ENCODE data around the gene SUCLG2. TPM values are rescaled to one million over a fixed set of nuclear protein-coding genes. Genes with fewer than 3 reads are reported as not detected.

The SUCLG2 gene
- total and polyA plus RNA-seq, 9 donors, result 24.8 to 75.2 (median 40.1) TPM

GRCh38 chr3:67644827-67645226 lies 9.6 kb downstream of the SUCLG2 start:
- Histone ChIP-seq H3K4me3 (no peak overlapping the region), H3K27ac (no peak overlapping the region), H3K4me1 (ENCODE audit: insufficient read depth) (peaks cover 1% of the 10 kb centered on the region), H3K9me3 (no peaks in the 10 kb centered on the region), H3K27me3 (no peaks in the 10 kb centered on the region), H3K36me3 (no peaks in the 10 kb centered on the region)
- intact Hi-C loops (cut with DNase I), result no loop called here
- 96 to 100% (median 98%) methylated on average over 1 of the region's 1 CpG for WGBS, 3 donors
- TF ChIP-seq POLR2A (IDR thresholded peaks at IDR 0.05) (no peak), EP300 (IDR thresholded peaks at IDR 0.05) (no peak), CTCF (IDR thresholded peaks at IDR 0.05) (no peak)
- DNase-seq, result no peak

GRCh38 chr3:67642734-67643133 lies 11.7 kb downstream of the SUCLG2 start:
- DNase-seq, result no peak
- no peak for TF ChIP-seq CTCF (IDR thresholded peaks at IDR 0.05)
- TF ChIP-seq POLR2A (IDR thresholded peaks at IDR 0.05), result no peak
- TF ChIP-seq EP300 (IDR thresholded peaks at IDR 0.05), result no peak
- H3K27me3 ChIP-seq, result no peaks in the 10 kb centered on the region
- H3K36me3 ChIP-seq, result no peaks in the 10 kb centered on the region
- intact Hi-C loops (cut with DNase I), result no loop called here
- no peaks in the 10 kb centered on the region for H3K9me3 ChIP-seq
- no peaks in the 10 kb centered on the region for H3K4me1 ChIP-seq (ENCODE audit: insufficient read depth)
- no peak overlapping the region for H3K4me3 ChIP-seq
- no peak overlapping the region for H3K27ac ChIP-seq
- WGBS, 3 donors, result 0 to 96% (median 92%) methylated on average over 1 of the region's 1 CpG

- H3K36me3 ChIP-seq, result no peaks in the 10 kb centered on the region
- no peaks in the 10 kb centered on the region for H3K27me3 ChIP-seq
- no peak for DNase-seq
- WGBS, 3 donors, result 90 to 95% (median 92%) methylated on average over 4 of the region's 4 CpGs
- no peaks in the 10 kb centered on the region for H3K9me3 ChIP-seq
- no peak for TF ChIP-seq POLR2A (IDR thresholded peaks at IDR 0.05)
- no peak for TF ChIP-seq CTCF (IDR thresholded peaks at IDR 0.05)
- TF ChIP-seq EP300 (IDR thresholded peaks at IDR 0.05), result no peak
- no peak overlapping the region for H3K27ac ChIP-seq
- H3K4me3 ChIP-seq, result no peak overlapping the region
- no peaks in the 10 kb centered on the region for H3K4me1 ChIP-seq (ENCODE audit: insufficient read depth)
- intact Hi-C loops (cut with DNase I), result no loop called here
These were observed 12.2 kb downstream of the SUCLG2 start for GRCh38 chr3:67642190-67642589.

GRCh38 chr3:67641451-67641850 lies 13.0 kb downstream of the SUCLG2 start:
- TF ChIP-seq EP300 (IDR thresholded peaks at IDR 0.05), result no peak
- no peak overlapping the region for H3K27ac ChIP-seq
- H3K27me3 ChIP-seq, result no peaks in the 10 kb centered on the region
- H3K36me3 ChIP-seq, result no peaks in the 10 kb centered on the region
- no peaks in the 10 kb centered on the region for H3K4me1 ChIP-seq (ENCODE audit: insufficient read depth)
- no peak for DNase-seq
- no peaks in the 10 kb centered on the region for H3K9me3 ChIP-seq
- intact Hi-C loops (cut with DNase I), result no loop called here
- WGBS, 3 donors, result 71 to 81% (median 76%) methylated on average over 3 of the region's 3 CpGs
- no peak overlapping the region for H3K4me3 ChIP-seq

- WGBS, 3 donors, result 91 to 93% (median 93%) methylated on average over 6 of the region's 6 CpGs
- intact Hi-C loops (cut with DNase I), result no loop called here
These were observed 14.3 kb downstream of the SUCLG2 start for GRCh38 chr3:67640023-67640660.

More at GRCh38 chr3:67640023-67640660, 14.3 kb downstream of the SUCLG2 start:
- no peak for DNase-seq
- no peak for TF ChIP-seq EP300 (IDR thresholded peaks at IDR 0.05)
- TF ChIP-seq CTCF (IDR thresholded peaks at IDR 0.05), result no peak
- no peak for TF ChIP-seq POLR2A (IDR thresholded peaks at IDR 0.05)
- Histone ChIP-seq H3K4me1 (ENCODE audit: insufficient read depth) (no peaks in the 10 kb centered on the region), H3K4me3 (no peak overlapping the region), H3K9me3 (no peaks in the 10 kb centered on the region), H3K27me3 (no peaks in the 10 kb centered on the region), H3K27ac (no peak overlapping the region), H3K36me3 (no peaks in the 10 kb centered on the region)
